DMS153 treated with DMSO at 0.1 percent for 48 hours (cell line): ENCODE data around the gene PFN2.

Experiments used
- DNase-seq: peaks from one replicate; lab custom pipeline; 2025; ENCODE audit not compliant: unreplicated experiment; lab: John Stamatoyannopoulos, UW

Gene PFN2

DNA sequence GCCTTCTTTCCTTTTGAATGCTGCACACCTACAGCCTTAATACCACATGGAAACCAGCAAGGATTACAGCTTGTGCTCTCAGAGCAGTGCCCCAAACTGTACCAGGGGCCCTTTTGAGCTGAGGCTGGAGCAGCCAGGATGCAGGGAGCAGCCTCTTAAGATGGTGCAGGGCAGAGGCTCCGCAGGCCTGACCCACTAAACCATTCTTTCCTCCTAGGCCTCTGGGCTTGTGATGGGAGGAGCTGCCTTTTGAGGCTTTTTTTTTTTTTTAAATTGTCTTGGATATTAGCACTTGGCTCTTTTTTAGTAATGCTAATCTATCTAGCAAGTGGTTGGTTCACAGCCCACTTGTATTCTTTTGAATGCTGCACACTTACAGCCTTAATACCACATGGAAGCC, 37.7 kb downstream of the PFN2 start:
- no peak for DNase-seq

DNA sequence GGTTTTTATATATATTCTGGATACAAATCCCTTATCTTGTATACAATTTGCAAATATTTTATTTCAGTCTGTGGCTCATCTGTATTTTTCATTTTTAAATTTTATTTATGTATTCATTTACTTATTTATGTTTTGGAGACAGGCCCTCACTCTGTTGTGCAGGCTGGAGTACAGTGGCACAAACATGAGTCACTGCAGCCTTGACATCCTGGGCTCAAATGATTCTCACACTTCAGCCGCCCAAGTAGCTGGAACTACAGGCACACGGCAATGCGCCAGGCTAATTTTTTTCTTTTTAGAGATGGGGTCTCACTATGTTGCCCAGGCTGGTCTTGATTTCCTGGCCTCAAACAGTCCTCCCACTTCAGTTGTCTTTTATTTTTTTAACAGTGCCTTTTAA, 50.6 kb downstream of the PFN2 start:
- DNase-seq = no peak

DNA sequence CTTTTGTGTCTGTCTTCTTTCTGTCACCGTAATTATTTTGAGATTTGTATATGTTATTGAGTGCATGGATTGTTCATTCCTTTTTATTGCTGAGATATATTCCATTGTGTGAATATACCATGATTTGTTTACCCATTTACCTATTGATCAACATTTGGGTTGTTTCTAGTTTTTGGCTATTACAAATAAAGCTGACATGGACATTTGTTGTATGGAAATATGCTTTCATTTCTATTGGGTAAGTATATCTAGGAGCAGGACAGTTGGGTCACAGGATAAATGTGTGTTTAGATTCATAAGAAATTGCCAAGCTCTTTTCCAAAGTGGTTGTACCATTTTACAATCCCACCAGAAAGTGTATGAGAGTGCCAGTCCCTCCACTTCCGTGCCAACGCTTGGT, 51.2 kb downstream of the PFN2 start:
- DNase-seq = no peak

DNA sequence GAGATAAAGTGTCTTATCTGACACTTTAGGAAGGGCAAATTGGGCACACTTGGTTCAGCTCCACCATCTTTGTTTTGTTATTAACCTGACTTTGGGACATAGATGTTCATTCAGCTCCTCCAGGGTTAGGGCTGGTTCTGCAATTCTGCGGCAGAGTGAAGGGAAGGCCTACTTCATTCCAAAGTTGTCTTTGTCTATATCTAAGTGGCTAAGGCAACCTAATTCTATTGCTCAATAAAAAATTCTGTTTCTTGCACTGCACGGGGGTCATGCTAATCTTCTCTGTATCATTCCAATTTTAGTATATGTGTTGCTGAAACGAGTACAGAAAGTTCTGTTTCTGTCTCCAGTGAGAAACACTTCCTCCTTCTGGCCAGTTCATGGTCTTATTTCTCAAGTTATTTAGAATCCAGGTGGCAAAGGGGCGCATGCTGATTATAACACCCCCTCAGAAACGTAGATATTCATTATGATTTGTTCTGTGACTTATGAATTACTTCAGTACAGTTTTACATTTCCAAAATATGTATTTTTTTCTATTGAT, 53.5 kb downstream of the PFN2 start:
- no peak for DNase-seq
